Hematopoietic multipotent progenitor cell treated with erythropoietin and hydrocortisone succinate and interleukin-3 and kit ligand, for 8 days (in vitro differentiated cells): Measurements from ENCODE around the gene ZC3H12A.
"Not testable (repeated sequence)": the region's sequence is repeated elsewhere in the genome, so short reads cannot be mapped to it uniquely, and the experiment has no call there.

Experiments
- DNase-seq: peaks from one replicate; pipeline ENCODE4 v3.0.0-alpha.2; 2015

Gene ZC3H12A

GRCh38 chr1:37506740-37507139, 32.4 kb downstream of the ZC3H12A start:
- DNase-seq, result no peak

GRCh38 chr1:37509181-37509580, 34.8 kb downstream of the ZC3H12A start:
- DNase-seq, result peak; percentile 62

- peak; percentile 16 for DNase-seq
These were observed 39.5 kb downstream of the ZC3H12A start for GRCh38 chr1:37513795-37514349.

- DNase-seq, result peak; percentile 78
These were observed 40.2 kb downstream of the ZC3H12A start, which contains the start of gene MEAF6 for GRCh38 chr1:37514350-37515184. Gene MEAF6, minus strand, starts transcription at chr1:37514766. Its CDS starts 20 bp downstream, at chr1:37514746.

DNA sequence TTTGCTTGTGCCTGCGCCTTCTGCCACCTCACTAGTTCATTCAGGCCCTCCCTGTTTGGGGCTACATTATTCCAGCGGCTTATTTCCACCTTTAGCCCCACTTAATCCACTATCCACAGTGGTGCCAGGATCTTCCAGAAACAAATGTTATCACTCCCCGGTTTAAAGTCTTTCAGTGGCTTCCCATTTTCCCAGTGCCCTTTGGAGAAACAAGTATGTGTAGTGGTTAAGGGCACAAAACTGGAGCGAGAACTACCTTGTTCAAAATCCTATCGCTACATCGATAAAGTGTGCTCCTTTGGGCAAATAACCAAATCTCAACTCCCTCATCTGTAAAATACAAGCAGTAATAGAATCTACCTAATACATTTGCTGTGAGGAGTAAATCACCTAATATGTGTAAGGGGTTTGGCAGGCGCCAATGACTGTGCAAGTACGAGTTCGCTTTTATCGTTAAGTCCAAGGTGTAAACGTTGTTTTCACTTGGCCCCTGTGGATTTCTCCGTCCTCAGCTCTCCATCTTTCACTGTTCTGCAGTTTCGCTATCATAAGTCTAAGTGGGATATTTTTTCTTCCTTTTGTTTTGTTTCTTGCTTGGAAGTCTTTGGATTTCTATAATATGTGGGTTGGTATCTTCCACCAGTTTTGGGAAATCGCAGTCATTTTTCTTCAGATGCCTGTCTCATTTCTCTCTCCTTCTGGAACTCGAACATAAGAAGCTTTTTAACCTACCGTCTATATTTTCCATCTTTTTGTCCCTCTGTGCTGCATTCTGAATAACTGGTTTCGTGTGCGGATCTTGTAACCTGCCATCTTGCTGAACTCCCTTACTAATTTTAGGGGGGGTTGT, 41.0 kb downstream of the ZC3H12A start:
- no peak for DNase-seq

DNA sequence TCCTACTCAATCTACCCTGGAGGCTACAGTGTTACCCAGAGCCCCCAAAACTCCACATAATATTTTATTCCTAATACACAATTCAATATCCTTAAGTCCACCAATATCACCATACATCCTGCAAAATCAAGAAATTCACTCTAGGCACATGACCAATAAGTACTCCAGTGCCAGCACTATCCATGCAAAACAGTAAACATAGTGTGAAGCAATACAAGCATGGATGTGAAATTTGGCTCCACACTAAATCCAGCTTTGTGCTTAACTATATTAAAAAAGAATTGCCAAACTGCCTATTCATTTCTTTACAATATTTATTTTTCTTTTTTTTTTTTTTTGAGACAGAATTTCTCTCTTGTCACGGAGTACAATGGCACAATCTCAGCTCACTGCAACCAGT, 43.2 kb downstream of the ZC3H12A start:
- DNase-seq, result no peak

GRCh38 chr1:37518241-37518640, 43.9 kb downstream of the ZC3H12A start:
- not testable (repeated sequence) for DNase-seq

DNA sequence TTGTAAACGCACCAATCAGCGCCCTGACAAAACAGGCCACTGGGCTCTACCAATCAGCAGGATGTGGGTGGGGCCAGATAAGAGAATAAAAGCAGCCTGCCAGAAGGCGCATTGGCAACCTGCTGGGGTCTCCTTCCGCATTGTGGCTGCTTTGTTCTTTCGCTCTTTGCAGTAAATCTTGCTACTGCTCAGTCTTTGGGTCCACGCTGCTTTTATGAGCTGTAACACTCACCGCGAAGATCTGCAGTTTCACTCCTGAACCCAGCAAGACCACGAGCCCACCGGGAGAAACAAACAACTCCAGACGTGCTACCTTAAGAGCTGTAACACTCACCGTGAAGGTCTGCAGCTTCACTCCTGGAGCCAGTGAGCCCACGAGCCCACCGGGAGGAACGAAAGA, 44.5 kb downstream of the ZC3H12A start:
- not testable (repeated sequence) for DNase-seq

DNA sequence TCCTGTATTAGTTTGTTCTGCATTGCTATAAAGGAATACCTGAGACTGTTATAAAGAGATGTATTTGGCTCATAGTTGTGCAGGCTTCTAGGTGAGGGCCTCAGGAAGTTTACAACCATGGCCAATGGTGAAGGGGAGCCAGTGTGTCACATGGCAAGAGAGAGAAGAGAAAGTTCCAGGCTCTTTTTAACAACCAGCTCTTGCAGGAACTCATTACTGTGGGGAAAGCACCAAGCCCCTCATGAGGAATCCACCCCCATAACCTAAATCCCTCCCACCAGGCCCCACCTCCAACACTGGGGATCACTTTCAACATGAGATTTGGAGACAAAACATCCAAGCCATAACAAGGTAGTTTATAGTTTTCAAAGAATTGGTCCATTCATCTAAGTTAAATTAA, 45.2 kb downstream of the ZC3H12A start:
- no peak for DNase-seq

DNA sequence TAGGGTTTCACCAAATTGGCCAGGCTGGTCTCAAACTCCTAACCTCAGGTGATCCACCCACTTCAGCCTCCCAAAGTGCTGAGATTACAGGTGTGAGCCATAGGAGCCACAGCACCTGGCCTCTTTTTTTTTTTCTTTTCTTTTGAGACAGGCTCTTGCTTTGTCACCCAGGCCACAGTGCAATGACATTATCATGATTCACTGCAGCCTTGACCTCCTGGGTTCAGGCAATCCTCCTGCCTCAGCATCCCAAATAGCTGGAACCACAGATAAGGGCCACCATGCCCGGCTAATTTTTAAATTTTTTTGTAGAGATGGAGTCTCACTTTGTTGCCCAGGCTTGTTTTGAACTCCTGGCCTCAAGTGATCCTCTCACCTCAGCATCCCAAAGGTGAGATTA, 55.5 kb downstream of the ZC3H12A start:
- DNase-seq, result not testable (repeated sequence)

GRCh38 chr1:37532418-37533156, 58.2 kb downstream of the ZC3H12A start:
- not testable (repeated sequence) for DNase-seq

DNA sequence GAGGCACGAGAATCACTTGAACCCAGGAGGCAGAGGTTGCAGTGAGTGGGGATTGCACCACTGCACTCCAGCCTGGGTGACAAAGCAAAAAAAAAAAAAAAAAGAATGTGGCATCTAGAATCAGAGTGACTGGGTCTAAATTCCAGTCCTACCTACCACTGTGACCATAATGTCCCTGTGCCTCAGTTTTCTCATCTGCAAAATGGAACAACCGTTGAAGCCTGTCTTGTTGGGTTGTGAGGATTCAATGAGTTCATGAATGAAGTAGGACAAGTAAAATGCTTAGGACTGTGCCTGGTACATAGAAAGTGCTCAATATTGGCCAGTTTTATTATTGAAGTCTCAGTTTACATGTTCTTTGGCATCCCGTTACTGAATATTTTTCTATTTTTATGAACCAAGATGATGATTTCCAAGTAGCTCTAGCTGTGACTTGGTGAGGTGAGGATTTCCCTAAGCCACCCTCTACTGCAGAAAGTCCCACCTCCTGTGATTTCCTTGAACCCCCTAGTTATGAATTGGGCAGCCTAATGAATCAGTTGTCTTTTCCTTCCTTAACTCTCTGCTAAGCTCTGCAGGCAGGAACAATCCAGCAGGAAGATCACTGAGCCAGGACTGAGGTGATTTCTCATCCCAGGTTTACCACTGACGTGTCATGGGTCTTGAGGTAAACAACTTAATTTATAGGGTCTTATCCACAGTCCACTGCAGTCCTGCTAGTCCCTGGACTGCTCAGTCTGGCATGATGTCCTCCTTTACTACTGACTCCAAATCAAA, 59.1 kb downstream of the ZC3H12A start:
- no peak for DNase-seq
